Measurements from ENCODE around the gene CTSE.

CTSE gene

DNA sequence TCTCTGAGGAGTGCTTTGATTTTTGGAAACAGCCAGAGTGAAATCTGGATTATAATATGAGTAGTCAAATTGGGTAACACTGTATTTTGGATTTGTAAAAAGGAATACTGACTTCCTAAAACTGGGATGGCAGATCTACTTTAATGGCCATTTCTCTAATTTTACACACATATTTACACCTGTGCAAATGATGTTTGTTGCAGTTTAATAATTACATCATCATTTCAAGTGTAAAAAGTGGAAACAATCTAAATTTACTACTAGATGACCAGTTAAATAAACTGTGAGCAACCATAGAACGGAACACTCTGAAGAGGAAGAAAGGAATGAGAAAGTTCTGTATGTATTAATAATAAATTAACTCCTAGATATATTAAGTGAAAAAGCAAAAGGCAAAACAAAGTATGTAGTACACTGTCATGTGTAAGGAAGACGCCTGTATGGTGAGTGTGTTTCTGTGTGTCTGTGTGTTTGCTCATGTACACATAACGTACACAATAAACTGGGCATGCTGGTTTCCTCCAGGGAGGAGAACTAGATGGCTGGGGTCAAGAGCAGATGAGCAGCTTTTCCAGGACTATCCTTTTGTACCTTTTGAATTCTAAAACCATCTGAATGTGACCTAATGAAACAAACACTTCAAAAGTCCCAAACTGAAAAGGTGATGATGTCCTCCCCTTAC is 26.4 kb upstream of the CTSE start:
- DNase-seq = no peak

DNA sequence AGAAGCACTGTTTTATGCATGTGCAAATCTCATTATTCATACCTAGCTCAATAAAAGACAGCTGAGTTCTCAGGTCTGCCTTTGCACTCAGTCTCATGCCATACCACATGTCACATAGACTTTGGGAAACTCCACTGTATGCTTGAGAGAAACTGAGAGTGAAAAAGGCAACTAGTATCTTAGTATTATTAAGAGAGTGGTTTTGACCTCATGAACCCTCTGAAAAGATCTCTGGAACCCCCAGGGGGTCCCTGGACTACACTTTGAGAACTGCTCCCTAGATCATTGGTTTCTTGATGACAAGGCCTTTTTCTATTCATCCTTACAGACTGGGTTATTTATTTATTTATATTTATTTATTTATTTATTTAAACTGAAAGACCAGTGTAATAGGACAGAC is 25.6 kb upstream of the CTSE start:
- DNase-seq = no peak

DNA sequence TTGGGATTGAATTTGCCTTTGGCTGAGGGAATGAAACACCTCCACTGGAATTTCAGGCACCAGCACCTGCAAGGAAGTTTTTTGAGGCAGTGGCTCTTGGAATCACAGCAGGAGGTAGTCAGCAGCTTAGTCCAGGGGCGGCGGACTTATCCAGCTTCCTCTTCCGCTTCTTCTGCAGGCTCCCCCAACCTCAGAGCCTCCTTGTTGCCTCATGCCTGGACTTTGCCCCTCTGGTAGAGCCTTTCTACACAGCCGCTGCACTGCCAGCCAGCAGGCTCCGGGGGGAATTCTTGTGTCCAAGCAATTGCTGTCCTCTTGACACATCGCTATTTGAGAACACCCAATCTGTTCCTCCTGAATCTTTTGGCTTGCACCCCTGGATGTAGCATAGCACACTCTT is 24.9 kb upstream of the CTSE start:
- DNase-seq = no peak

DNA sequence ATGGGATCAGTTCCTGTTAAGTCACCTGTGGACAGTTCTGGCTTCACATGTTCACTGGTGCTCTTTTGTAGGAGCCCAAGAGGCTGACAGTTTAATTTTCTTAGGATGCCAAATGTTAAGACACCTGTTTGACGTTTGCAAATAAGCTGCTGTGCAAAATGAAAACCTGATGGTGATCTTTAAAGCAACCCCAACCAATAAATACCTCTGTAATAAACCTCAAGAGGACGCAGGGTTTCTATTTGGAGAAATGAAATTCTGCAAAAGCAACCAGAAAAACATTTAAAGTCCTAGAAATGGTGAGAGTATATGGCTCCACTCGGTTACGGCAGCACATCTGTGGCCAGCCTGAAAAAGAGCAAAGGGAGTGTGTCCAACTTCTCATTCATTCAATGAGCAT is 23.6 kb upstream of the CTSE start:
- DNase-seq = no peak

DNA sequence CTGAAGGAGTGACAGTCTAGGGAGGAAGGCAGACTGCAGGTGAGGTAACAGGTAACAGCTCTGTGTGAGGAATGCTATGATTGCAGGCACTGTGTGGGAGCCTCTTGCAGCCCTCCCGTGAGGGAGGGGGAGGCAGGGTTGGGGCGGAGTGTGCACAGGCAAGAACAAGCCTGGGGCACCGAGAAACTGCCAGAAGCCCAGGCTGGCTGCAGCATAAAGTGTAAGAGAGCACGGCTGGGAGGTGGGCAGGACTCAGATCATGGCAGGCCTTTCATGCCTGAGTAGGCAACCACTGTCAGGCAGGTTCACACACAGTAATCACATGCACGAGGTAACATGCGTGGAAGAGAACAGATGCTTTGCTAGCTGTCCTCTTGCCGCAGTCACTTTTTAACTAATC is 17.9 kb upstream of the CTSE start:
- no peak for DNase-seq

DNA sequence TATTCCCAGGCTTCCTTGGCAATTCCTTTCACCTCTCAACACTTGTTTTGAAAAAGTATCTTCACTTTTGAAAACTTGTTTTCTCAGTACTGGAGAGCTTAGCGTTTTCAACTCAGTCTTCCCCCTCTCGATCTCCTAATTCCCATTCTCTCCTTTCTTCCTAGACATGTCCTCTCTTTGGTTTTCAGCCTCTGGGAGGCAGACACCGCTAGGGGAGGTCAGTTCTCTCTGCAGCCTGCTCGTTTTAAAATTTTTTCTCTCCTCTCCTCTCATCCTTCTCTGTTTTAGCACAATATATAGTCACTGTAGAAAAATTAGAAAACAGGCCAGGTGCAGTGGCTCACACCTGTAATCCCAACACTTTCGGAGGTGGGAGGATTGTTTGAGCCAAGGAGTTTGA is 16.6 kb upstream of the CTSE start:
- no peak for DNase-seq

DNA sequence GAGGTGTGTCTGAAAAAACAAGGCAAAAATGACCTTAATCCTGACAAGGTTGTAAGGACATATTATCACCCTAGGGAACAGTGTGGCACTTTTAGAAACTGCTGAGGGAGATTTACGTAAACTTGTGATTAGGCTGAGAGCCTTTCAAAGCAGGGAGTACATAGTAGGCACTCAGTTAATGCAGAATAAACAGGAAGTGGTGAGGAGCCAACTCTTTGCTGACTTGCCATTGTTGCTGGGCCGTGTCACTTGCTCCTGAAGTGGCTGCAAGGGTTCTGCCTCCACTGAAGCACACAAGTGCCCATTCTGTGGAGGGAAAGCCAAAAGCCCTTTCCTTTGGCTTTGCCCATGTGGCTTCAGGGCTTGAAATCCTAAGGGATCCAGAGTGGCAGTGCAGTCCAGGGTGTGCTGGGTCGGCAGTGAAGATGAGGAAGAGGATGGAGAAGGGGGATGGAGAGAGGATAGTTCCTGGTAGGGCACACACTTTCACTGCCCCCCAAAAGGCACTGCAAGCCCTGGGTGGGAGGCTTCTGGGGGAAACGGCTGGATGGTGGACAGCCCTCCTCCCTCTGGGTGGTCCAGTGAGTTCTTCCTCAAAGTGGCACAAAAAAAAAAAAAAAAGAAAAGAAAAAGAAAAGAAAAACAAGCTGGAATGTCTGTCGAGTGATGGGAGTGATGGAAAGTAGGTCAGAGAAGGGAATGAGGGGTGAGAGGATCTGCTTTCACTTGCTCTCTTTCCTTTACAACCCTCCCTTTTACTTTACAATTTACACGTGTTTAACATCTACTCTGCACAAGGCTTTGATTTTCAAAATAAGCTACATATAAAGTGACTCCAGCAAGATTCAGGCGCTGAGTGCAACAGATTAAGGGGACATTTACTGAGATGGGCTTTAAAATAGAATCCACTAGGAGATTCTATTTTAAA is 15.6 kb upstream of the CTSE start:
- no peak for DNase-seq

DNA sequence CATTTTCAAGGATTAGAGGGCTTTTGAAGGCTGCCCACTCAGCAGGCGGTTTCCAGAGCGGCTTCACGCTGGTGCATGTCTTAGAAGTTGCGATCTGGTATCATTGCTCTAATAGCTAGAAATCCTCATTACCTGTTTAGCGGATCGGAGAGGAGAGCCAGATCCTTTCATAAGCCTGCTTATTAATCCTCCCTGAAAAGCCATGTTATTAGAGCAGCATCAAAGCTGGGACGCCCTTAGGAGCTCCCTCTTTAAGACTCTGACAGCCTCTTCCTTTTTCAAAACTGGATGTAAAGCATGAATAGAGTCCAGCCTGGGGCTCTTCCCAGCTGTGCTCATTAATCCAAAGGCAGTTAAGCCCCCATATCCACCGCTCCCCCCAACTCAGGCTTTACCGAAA is 13.9 kb upstream of the CTSE start:
- no peak for DNase-seq

DNA sequence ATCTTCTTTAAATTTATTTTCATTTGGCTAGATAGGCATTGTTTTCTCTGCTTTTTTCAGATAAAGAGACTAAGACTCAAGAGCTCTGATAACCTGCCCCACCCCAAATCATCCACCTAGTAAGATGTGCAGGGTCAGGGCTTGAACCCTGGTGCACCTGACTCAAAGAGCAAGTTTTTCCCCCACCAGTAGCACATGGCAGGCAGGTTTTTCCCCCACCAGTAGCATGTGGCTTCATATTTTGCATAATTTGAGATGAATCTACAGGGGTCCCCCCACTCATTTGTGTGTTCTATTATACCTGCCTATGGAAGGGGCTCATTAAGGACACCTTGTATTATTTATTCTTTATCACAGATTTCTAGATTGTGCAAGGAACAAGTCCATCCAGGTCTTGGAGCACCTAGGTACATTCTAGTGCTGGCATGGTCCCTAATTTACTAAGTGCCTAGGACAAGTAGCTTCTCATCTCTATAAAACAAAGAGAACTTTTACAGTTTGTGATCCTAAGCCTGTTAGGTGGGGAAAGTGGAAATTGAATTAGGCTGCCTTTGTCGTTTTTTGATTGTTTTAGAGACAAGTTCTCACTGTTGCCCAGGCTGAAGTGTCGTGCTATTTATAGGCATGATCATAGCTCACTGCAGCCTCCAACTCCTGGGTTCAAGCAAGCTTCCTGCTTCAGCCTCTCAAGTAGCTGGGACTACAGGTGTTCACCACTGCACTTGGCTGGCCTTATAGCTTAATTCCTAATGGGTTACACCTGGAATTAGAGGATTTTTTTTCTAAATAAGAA is 13.2 kb upstream of the CTSE start:
- no peak for DNase-seq

DNA sequence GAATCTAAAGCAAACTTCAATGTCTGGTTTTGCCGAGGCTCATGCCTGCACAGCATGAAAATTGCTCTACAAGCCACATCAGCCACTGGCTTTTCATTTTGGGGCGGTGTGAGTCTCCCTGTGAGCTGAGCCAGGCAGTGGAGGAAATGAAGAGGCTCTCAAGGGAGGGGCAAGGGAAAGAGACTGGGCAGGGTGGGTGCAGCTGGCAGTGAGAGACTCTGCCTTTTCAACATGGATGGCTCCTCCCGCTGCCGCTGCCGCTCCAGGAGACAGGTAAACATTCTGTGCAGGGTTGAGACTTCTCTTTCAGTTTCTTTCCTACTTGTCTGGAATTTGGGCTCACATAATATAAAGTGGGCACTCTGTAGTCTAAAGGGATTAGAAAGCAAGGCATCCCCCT is 11.3 kb upstream of the CTSE start:
- DNase-seq = no peak

DNA sequence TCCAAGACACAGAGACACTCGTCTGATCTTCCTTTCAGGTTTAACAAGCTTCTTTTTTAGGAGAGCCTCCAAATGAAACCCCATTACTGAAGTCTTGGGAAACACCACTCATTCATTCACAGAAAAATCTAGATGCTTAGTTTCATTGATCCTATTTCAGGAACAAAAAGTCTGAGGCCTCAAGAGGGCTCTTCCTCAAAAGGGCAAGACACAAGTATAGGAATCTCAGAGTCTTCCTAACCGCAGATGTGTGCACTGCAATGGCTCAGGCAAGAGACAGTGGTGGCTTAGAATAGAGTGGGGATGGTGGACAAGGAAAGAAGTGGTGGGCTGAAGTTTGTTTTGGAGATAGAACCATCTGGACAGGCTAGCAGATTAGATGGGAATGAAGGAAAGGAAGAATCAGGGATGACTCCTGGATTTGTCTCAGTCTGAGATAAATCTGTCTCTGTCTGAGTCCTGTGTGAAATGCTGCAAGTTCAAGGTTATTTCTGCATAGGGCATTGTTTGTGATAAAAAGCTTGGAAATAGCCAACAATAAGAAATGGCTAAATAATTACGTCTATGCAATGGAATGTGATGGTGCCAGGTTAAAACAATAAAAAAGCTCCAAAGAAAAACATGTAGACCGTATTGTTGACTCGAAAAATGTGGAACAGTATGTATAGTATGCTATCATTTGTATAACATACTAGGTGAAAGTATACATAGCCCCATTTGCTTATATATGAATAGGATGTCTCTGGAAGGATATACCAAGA is 8.9 kb upstream of the CTSE start:
- no peak for DNase-seq

DNA sequence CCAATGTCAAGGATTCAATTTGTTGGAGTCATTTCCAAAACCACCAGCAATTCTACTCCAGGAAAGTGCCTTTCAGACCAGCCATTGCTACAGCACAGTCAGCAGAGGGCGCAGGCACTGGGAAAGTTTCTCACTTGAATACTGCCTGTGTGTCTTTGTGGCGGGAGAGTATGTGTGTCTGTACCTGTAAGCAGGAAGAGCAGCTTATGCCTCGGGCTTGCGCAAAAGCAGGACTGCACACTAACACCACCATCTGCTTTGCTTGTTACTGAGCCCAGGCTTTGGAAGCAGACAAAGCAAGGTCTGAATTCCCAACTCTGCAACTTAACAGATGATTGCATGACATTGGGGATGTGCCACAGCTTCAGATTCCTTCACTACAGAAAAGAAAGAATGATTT is 7.0 kb upstream of the CTSE start:
- DNase-seq = peak; percentile 81

DNA sequence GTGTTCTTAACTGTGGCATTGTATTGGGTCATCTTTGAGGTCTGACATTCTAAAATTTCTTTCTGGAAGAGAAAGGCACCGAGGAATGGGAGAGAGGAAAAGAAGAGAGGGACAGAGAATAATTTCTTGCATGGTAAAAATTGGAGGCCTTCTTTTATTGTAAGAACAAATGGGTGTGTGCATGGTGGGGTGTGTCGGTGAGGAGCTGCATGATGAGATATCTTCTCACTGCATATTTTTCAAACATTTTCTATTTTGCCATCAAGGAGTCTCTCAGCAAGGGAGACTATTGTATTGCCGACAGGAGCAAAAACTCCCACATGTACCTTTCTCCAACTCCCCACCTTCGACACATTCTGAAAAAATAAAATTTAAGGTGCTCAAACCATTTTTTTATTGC is 6.5 kb upstream of the CTSE start:
- no peak for DNase-seq

DNA sequence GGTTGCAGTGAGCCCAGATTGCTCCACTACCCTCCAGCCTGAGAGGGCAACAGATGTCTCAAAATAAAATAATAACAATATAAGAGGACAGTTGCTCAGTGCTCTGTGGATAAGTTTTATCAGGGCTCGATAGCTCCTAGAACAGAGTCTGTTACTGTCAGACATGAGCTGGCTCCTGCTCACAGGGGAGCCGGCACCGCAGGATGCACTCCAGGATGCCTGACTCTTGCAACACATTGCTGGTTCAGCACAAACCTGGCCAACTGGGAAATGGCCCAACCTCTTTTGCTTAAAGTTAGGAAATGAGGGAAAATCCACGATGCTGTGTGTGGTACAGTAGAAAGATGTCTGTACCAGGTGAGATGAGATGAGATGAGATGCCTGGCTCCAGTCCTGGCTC is 5.8 kb upstream of the CTSE start:
- peak; percentile 58 for DNase-seq

DNA sequence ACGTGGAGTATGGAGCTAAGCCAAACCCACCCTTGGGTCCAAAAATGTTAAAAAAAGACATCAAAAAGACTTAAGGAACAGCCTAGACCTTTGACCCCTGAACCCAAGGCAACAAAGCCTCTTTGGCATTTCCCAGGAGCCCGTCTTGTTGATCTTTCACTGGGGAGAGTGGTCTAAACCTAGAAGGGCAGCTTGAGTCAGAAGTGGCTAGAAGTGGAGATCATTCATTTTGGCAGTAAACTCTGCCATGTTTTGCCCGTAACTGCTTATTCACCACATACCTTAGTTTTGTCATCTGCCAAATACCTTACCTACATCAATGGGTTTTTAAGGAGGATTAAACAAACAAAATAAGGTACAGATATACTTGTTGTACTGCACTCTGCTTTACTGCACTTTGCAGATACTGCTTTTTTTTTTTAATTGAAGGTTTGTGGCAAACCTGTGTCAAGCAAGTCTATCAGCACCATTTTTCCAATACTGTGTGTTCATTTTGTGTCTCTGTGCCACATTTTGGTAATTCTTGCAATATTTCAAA is 1.7 kb upstream of the CTSE start:
- DNase-seq = no peak

DNA sequence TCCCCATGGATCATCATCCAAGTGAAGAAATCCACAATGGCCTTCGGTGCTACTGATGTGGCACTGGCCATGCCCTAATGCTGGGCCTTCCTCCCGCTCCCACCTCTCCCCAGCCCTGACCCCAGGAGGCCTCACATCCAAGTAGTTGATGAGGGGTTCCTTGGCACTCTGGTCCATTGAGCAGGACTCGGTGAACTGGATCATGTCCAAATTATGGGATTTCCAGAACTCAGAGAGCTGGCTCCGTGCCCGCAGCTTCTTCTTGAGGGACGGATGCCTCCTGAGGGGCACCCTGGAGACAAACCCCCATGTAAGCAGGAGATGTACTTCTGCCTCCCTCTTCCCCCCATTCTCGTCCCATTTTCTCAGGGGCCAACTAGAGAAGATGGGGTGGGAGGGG is 929 bp downstream of the CTSE start:
- DNase-seq = no peak

DNA sequence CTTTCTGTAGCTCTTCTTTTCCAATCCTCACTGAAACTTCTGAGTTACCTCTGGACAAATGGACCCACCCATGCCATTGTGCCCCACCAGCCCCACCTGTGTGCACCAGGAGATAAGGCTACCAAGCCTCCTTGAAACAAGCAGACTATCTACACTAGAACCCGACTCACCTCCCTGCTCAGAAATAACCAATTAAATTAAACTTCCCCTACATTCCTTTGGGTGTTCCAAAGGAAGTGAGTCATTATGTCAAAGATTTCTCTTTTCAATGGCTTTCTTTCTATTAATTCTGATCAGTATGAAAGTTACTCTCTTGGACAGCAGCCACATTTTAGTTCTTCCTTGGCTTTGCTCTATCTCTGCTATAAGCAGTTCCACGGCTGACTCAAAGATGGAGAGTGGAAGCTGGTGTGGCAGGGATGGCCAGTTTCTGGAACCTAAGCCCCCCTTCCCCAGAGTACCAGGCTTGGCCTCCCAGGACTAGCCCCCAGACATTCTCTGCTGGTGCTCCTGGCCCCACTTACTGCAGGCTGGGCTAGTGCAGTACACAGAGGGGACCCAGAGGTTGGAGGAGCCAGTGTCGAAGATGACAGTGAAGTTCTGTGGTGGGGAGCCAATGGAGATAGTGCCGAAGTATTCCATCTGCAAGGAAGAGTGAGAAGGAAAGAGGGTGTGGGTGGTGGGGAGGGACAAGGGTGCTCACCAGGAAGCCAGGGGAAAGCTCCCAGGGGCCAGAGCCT is 1.9 kb downstream of the CTSE start:
- DNase-seq = no peak

DNA sequence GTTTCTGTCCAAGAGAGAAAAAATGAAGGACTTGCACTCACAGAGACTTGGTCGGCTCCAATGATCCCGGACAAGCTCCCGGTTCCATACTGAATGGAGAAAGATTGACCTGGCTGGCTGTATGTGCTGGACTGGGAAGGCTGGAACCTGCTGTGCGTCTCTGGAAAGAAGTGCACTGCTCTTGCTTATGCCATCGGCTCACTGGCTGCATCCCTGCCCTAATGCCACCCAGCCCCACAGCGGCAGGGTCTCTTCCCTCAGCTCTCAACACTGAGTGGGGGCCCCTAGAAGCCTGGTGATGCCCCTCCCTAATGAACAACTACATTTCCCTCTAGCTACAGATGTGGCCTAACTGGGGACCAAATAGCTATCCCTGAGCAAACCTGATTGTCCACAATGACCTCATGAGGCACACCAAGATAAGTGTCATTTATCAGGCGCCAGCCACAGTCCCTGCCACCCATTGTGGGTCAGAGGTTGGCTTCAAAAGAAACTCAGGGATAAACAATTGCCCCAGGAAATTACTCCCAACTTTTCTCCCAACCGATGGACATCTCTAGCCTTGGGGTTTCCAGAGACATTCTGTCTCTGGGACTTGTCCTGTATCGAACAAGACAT is 2.6 kb downstream of the CTSE start:
- no peak for DNase-seq

DNA sequence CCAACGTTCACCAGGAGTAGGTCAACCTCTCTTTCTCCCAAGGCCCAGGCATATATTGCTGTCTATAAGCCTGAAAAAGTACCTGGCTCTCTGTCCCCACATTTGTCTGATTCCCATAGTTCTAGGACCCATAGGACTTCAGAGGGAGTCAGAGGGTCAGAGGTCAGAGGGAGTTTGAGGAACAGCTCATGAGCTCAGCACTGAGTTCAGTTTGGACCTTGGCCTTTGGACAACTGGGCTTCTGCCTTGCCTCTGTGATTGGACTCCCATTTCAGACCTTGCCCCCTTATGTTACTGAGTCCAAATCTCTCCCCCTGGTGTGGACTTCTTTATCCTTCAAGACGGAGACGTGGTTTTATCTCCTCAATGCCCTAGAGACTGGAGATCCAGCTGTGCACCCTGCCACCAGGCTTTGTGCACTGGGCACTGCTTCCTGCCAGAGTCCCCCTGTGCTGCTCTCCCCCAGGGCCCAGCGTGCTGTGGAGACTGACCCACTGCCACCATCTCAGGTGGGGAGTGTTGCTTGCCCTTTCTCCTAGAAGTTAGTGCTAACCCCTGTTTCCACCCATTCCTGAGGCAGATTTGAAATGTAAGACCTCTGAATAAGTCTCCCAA is 3.2 kb downstream of the CTSE start:
- DNase-seq = no peak

DNA sequence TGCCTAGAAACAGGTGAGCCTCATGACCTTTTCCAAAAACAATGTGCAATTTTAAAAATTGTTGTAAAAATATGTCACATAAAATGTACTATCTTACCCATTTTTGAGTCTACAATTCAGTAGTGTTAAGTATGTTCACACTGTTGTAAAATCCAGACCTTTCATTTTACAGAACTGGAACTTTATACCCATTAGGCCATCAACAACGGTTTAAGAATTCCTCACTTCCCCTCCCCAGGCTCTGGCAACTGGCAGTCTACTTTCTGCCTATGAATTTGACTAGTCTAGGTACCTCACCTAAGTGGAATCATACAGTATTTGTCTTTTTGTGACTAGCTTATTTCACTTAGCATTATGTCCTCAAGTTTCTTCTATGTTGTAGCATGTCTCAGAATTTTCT is 8.6 kb downstream of the CTSE start:
- no peak for DNase-seq

DNA sequence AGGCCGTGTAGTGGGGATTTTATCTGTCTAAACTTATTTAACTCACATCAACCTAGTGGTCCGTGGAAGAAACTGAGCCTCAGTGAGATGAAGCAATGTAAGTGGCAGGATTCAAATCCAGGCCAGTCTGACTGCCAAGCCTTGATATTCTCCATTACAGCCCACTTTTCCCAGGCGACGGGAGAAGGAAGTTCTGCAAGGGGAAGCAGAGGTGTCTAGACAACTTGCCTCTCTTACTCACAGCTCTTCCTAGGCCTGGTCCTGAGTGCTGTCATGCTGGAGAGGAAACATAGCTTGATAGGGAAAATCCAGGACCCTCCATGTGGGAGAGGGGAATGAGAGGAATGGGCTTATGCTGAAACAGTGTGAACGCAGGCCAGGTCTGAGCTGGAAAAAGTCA is 9.1 kb downstream of the CTSE start:
- DNase-seq = peak; percentile 3

Measured in femur (tissue), 1 donor.